H9 (cell line): ENCODE measurements around the gene ETFDH. TPM values are rescaled to one million over a fixed set of nuclear protein-coding genes. Genes with fewer than 3 reads are reported as not detected.

Experiments used
- DNase-seq: peaks from one replicate; pipeline ENCODE4 v3.0.0-alpha.2; 2017
- H2AFZ ChIP-seq: one replicate; pipeline ENCODE4 v1.6.1; 2013; ENCODE audit warnings: mild to moderate bottlenecking, low read length, control low read depth, moderate library complexity
- H2AK5ac ChIP-seq: 2 replicates; pipeline ENCODE4 v1.6.1; 2013; ENCODE audit warnings: low read length, control low read depth, mixed read lengths; ENCODE audit not compliant: insufficient read length
- H2BK120ac ChIP-seq: one replicate; pipeline ENCODE4 v1.6.1; 2013; ENCODE audit warnings: low read depth, mild to moderate bottlenecking, low read length, control low read depth, inconsistent platforms; ENCODE audit not compliant: poor library complexity, severe bottlenecking
- H2BK12ac ChIP-seq: 2 replicates; pipeline ENCODE4 v1.6.1; 2013; ENCODE audit warnings: low read length, control low read depth, mixed read lengths, low read depth; ENCODE audit not compliant: insufficient read length
- H2BK15ac ChIP-seq: 2 replicates; pipeline ENCODE4 v1.6.1; 2013; ENCODE audit warnings: low read depth, low read length, control low read depth
- H2BK20ac ChIP-seq: one replicate; pipeline ENCODE4 v1.6.1; 2013; ENCODE audit warnings: low read depth, mild to moderate bottlenecking, low read length, control low read depth, inconsistent platforms; ENCODE audit not compliant: poor library complexity, severe bottlenecking
- H2BK5ac ChIP-seq: 2 replicates; pipeline ENCODE4 v1.6.1; 2013; ENCODE audit warnings: low read length, control low read depth, mixed read lengths; ENCODE audit not compliant: insufficient read length
- H3K14ac ChIP-seq: 2 replicates; pipeline ENCODE4 v1.6.1; 2013; ENCODE audit warnings: low read length, control low read depth; ENCODE audit not compliant: insufficient read depth
- H3K18ac ChIP-seq: 2 replicates; pipeline ENCODE4 v1.6.1; 2013; ENCODE audit warnings: low read depth, mild to moderate bottlenecking, mixed read lengths, low read length, control low read depth; ENCODE audit not compliant: insufficient read length
- H3K23ac ChIP-seq: 2 replicates; pipeline ENCODE4 v1.6.1; 2013; ENCODE audit warnings: low read length, control low read depth, mixed read lengths, low read depth; ENCODE audit not compliant: insufficient read length
- H3K23me2 ChIP-seq: 2 replicates; pipeline ENCODE4 v1.6.1; 2013; ENCODE audit warnings: low read depth, mild to moderate bottlenecking, mixed read lengths, low read length, control low read depth; ENCODE audit not compliant: insufficient read length, poor library complexity, severe bottlenecking
- H3K27ac ChIP-seq: 2 replicates; pipeline ENCODE4 v1.5.1; 2013; ENCODE audit warnings: low read length, control low read depth, mixed read lengths, low read depth; ENCODE audit not compliant: insufficient read length
- H3K27me3 ChIP-seq: 2 replicates; pipeline ENCODE4 v1.6.1; 2013; ENCODE audit warnings: low read length, control low read depth, inconsistent platforms; ENCODE audit not compliant: insufficient read depth
- H3K4ac ChIP-seq: 2 replicates; pipeline ENCODE4 v1.6.1; 2013; ENCODE audit warnings: low read depth, mild to moderate bottlenecking, control low read depth, inconsistent platforms, low read length, moderate library complexity
- H3K4me1 ChIP-seq: 2 replicates; pipeline ENCODE4 v1.6.1; 2013; ENCODE audit warnings: low read length, control low read depth, inconsistent platforms; ENCODE audit not compliant: insufficient read depth
- H3K4me2 ChIP-seq: 2 replicates; pipeline ENCODE4 v1.6.1; 2013; ENCODE audit warnings: low read length, control low read depth, mixed read lengths; ENCODE audit not compliant: insufficient read length, insufficient read depth
- H3K56ac ChIP-seq: 2 replicates; pipeline ENCODE4 v1.6.1; 2013; ENCODE audit warnings: low read depth, mild to moderate bottlenecking, mixed read lengths, low read length, control low read depth; ENCODE audit not compliant: insufficient read length
- H3K79me1 ChIP-seq: 2 replicates; pipeline ENCODE4 v1.6.1; 2013; ENCODE audit warnings: low read depth, mild to moderate bottlenecking, moderate library complexity, low read length, control low read depth, inconsistent platforms; ENCODE audit not compliant: insufficient read depth, poor library complexity, severe bottlenecking
- H3K79me2 ChIP-seq: 2 replicates; pipeline ENCODE4 v1.6.1; 2013; ENCODE audit warnings: low read length, control low read depth, inconsistent platforms; ENCODE audit not compliant: insufficient read depth
- H3K9ac ChIP-seq: 2 replicates; pipeline ENCODE4 v1.6.1; 2013; ENCODE audit warnings: low read length, control low read depth, mixed read lengths; ENCODE audit not compliant: insufficient read length; ENCODE audit errors: extremely low read depth
- H3K9me3 ChIP-seq: one replicate; pipeline ENCODE4 v1.6.1; 2013; ENCODE audit warnings: low read depth, low read length, inconsistent platforms; ENCODE audit not compliant: control insufficient read depth
- H3T11ph ChIP-seq: one replicate; pipeline ENCODE4 v1.6.1; 2013; ENCODE audit warnings: mild to moderate bottlenecking, low read length, control low read depth, inconsistent platforms
- H4K20me1 ChIP-seq: one replicate; pipeline ENCODE4 v1.6.1; 2013; ENCODE audit not compliant: control insufficient read depth, insufficient read length, insufficient read depth
- H4K5ac ChIP-seq: 2 replicates; pipeline ENCODE4 v1.6.1; 2013; ENCODE audit warnings: low read depth, mild to moderate bottlenecking, mixed read lengths, low read length, control low read depth; ENCODE audit not compliant: insufficient read length
- H4K8ac ChIP-seq: replicated peaks from 2 replicates; pipeline ENCODE4 v1.6.1; 2013; ENCODE audit warnings: low read length, control low read depth, mixed read lengths, low read depth; ENCODE audit not compliant: insufficient read length
- H4K91ac ChIP-seq: 2 replicates; pipeline ENCODE4 v1.6.1; 2013; ENCODE audit warnings: low read depth, mild to moderate bottlenecking, moderate library complexity, mixed read lengths, low read length, control low read depth; ENCODE audit not compliant: insufficient read length
- H3K27ac Mint-ChIP-seq, 3 experiments: 2 replicates in 2 of 3; 3 replicates in 1 of 3; pipeline ENCODE4 v1.8.0; 2020 to 2021; ENCODE audit warnings: mixed read lengths in 3 of 3, mild to moderate bottlenecking in 1 of 3, moderate library complexity in 1 of 3
- H3K27me3 Mint-ChIP-seq: 2 replicates; pipeline ENCODE4 v1.8.0; 2021; ENCODE audit warnings: low read depth, mild to moderate bottlenecking, moderate library complexity, mixed read lengths
- H3K36me3 Mint-ChIP-seq, 3 experiments: 2 replicates in 2 of 3; 3 replicates in 1 of 3; pipeline ENCODE4 v1.8.0; 2020 to 2021; ENCODE audit warnings: low read depth in 3 of 3, mixed read lengths in 3 of 3; ENCODE audit not compliant: insufficient read depth in 1 of 3
- H3K4me1 Mint-ChIP-seq, 2 experiments: 2 replicates each; pipeline ENCODE4 v1.8.0; 2020; ENCODE audit warnings: mixed read lengths in 2 of 2
- H3K4me3 Mint-ChIP-seq, 2 experiments: 2 replicates in 1 of 2; 3 replicates in 1 of 2; pipeline ENCODE4 v1.8.0; 2020 to 2021; ENCODE audit warnings: mild to moderate bottlenecking in 2 of 2, mixed read lengths in 2 of 2, moderate library complexity in 1 of 2
- H3K9me3 Mint-ChIP-seq, 2 experiments: 2 replicates in 1 of 2; 3 replicates in 1 of 2; pipeline ENCODE4 v1.8.0; 2020; ENCODE audit warnings: mild to moderate bottlenecking in 2 of 2, mixed read lengths in 2 of 2, moderate library complexity in 1 of 2
- WGBS: extraction: QIAGEN DNeasy Blood & Tissue Kit; methylation state at CpG from one replicate; pipeline ENCODE4 v1.1.7; 2013; ENCODE audit warnings: missing lambda C conversion rate, low lambda C conversion rate, mixed read lengths; ENCODE audit not compliant: insufficient read length; ENCODE audit errors: extremely low coverage; 5-methylcytosine and 5-hydroxymethylcytosine counted together
- total RNA-seq: library from RNA; stranded (reverse); gene quantifications from 2 replicates; pipeline ENCODE4 v1.2.1, GENCODE V29; 2021
- TF ChIP-seq, protein P1 (sequence below): fragments of 200-600 bp; sonication (generic); conservative IDR thresholded peaks from 3 replicates; pipeline ENCODE4 v1.8.0; 2021; ENCODE audit warnings: antibody characterized with exemption, mild to moderate bottlenecking

The ETFDH gene
- total RNA-seq, 1 experiment from 2014 or later, result 12.8 TPM

GRCh38 chr4:158673633-158674032, 1.5 kb downstream of the ETFDH start:
- Histone ChIP-seq H4K20me1 (no peaks in the 10 kb centered on the region), H2AK5ac (no peak overlapping the region), H2BK120ac (no peak overlapping the region), H3K4ac (no peak overlapping the region), H3K9me3 (no peaks in the 10 kb centered on the region), H3T11ph (no peak overlapping the region), H3K23me2 (peaks cover 13% of the 10 kb centered on the region), H3K56ac (no peak overlapping the region), H3K14ac (no peak overlapping the region), H3K18ac (no peak overlapping the region), H2BK5ac (no peak overlapping the region), H2AFZ (no peak overlapping the region), H3K4me2 (no peak overlapping the region), H3K9ac (no peak overlapping the region), H2BK15ac (no peak overlapping the region), H4K8ac (no peak overlapping the region), H3K27ac (no peak overlapping the region), H2BK12ac (no peak overlapping the region), H4K91ac (no peak overlapping the region), H2BK20ac (no peak overlapping the region), H3K79me2 (peaks cover 5% of the 10 kb centered on the region; the same call in 1 of the 2 replicates), H3K4me1 (no peaks in the 10 kb centered on the region), H3K27me3 (no peaks in the 10 kb centered on the region), H3K79me1 (no peaks in the 10 kb centered on the region), H4K5ac (no peak overlapping the region), H3K23ac (no peak overlapping the region)
- TF ChIP-seq, protein P1, sequence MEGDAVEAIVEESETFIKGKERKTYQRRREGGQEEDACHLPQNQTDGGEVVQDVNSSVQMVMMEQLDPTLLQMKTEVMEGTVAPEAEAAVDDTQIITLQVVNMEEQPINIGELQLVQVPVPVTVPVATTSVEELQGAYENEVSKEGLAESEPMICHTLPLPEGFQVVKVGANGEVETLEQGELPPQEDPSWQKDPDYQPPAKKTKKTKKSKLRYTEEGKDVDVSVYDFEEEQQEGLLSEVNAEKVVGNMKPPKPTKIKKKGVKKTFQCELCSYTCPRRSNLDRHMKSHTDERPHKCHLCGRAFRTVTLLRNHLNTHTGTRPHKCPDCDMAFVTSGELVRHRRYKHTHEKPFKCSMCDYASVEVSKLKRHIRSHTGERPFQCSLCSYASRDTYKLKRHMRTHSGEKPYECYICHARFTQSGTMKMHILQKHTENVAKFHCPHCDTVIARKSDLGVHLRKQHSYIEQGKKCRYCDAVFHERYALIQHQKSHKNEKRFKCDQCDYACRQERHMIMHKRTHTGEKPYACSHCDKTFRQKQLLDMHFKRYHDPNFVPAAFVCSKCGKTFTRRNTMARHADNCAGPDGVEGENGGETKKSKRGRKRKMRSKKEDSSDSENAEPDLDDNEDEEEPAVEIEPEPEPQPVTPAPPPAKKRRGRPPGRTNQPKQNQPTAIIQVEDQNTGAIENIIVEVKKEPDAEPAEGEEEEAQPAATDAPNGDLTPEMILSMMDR, result no peak
- peaks cover 4 to 8% (median 5%) of the 10 kb centered on the region in 3 experiments for H3K36me3 Mint-ChIP-seq
- H3K4me3 Mint-ChIP-seq, result no peak overlapping the region
- DNase-seq, result no peak
- no peak overlapping the region for H3K27ac Mint-ChIP-seq
- no peaks in the 10 kb centered on the region for H3K27me3 Mint-ChIP-seq
- no CpG with 5 or more reads among the region's 3 CpGs for WGBS
- H3K9me3 Mint-ChIP-seq, result no peaks in the 10 kb centered on the region
- H3K4me1 Mint-ChIP-seq, result peaks cover 11 to 15% of the 10 kb centered on the region in 2 experiments
